ENCODE measurements around the gene RPL31.

RPL31 gene

GRCh38 chr2:100976061-100976460, 26.0 kb upstream of the RPL31 start:
- DNase-seq = no peak

- DNase-seq = no peak
Observed at GRCh38 chr2:100976645-100977391, 25.3 kb upstream of the RPL31 start.

GRCh38 chr2:100977511-100977910, 24.6 kb upstream of the RPL31 start:
- DNase-seq = no peak

DNA sequence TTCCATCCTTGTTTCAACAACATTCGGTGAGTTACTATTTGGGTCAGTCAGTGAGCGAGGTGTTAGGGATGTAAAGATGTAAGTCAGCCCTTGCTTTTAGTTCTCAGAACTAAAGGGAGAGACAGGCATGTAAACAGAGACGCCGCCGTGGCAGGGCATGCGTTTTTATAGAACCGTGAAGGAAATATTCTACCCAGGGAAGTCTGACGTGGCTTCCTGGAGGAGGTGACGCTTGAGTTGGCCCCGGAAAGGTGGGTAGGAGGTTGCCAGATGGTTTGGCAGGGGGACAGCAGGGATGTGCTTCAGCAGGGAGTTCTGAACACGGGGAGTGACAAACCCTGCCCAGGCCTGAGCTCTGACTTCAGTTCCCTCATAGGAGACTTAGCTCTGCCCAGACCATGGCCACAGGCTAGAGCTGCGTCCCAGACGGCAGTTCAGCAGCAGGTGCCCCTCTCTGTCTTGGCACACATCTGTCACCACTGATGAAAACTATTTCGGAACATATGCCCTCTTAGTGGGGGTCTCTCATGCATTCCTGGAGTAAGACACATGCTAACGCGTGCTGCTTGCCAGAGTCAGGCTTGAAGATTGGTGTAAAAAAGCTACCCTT, 23.4 kb upstream of the RPL31 start:
- no peak for DNase-seq

- no peak for DNase-seq
Observed at GRCh38 chr2:100980046-100980445, 22.0 kb upstream of the RPL31 start.

DNA sequence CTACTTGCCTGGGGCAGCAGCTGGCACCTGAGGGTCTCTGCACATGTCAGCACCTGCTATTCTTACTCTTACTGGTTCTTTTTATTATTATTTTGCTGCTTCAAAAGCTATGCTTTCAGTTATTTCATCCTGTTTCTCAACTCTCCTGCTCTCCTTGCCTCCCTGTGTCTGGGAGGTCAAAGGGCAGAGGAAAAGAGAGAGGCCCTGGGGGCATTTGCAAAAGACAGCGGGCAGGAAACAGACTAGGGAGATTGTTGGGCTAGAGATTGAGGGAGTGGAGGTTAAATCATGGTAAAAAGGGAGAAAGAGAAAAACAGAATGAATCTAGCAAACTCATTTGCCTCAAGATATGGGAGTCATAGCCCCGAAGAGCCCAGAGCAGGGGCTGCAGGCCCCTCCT, 21.1 kb upstream of the RPL31 start:
- DNase-seq = no peak

DNA sequence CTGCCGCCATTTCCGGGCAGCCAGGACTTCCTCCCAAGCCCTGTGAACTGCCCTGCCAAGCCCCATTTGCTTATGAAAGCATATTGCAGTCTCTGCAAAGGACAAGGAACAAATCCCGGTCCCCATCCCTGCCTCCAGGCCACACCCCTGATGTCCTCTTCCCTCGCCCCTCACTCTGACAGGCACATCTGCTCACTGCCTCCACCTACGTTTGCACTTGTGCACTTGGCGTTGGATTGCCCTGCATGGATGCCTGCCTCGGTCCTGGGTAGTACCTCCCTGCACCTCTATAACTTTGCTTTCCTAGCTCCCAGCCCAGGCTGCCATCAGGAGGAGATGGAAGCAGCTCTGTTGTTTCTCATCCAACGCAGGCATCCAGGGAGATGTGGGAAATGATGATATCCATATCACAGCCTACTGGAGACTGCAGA, 19.6 kb upstream of the RPL31 start:
- DNase-seq = no peak

DNA sequence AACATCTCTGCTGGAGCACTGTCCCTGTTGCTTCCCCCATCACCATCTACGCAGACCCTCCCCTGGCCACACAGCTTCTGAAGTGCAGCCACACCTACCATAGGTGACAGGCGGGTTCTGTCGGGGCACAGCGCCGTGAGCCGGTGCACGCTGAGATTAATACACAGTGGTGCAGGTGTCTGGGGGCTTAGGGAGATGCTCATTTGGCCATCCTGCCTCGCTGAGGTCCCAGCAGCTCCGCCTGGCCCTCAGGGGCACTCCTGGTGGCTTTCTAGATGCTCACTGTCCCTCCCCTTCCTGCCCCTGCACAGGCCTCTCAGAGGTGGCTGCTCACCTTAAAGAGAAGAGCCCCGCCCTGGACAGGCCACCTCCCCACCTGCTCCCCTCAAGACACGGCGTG, 18.9 kb upstream of the RPL31 start:
- DNase-seq = no peak

DNA sequence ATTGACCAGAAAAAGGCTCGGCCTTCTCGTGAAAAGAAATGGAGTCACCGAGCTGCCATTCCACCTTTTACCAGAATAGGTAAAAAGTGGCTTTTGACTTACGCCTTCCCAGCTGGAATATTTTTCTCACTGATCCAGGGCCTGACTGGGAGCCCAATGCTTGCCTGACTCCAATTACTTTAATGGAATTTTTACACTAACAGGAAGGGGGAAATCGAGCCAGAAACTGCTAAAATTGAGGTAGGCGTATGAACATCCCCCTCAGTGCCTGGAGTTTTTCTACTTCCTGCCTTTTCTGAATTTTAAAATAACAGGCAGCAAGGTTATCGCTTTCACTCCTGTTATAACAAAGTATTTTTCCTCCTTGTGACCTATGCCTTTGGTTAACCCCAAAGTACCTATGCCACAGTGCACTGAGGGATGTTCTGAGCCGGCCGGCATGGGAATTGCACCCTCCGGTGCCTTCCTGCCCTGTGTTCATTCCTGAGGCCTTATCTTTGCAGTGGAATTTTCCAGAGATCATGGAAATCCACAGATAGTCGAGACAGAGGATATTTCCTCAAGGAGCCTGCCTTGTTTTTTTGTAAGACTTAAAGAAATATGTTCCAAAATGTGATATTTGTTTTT, 18.3 kb upstream of the RPL31 start:
- no peak for DNase-seq

DNA sequence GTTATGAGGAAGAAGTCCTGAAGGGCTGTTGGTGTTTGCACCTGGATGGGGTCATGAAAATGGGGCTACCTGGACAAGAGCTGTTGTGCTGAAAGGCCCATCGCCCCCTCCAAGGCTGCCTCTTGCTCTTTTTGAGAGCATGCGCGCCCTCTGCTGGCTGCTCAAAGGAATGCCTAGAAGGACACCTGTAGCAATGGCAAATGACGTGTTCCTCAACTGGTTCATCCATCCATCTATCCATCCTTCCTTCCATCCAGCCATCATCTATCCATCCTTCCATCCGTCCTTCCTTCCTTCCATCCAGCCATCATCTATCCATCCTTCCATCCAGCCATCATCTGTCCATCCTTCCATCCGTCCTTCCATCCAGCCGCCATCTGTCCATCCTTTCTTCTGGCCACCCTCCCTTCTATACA, 17.2 kb upstream of the RPL31 start:
- DNase-seq = peak; percentile 56

GRCh38 chr2:100986157-100986556, 15.9 kb upstream of the RPL31 start:
- no peak for DNase-seq

- no peak for DNase-seq
Observed at GRCh38 chr2:100987536-100987935, 14.6 kb upstream of the RPL31 start.

GRCh38 chr2:100987974-100988373, 14.1 kb upstream of the RPL31 start:
- no peak for DNase-seq

DNA sequence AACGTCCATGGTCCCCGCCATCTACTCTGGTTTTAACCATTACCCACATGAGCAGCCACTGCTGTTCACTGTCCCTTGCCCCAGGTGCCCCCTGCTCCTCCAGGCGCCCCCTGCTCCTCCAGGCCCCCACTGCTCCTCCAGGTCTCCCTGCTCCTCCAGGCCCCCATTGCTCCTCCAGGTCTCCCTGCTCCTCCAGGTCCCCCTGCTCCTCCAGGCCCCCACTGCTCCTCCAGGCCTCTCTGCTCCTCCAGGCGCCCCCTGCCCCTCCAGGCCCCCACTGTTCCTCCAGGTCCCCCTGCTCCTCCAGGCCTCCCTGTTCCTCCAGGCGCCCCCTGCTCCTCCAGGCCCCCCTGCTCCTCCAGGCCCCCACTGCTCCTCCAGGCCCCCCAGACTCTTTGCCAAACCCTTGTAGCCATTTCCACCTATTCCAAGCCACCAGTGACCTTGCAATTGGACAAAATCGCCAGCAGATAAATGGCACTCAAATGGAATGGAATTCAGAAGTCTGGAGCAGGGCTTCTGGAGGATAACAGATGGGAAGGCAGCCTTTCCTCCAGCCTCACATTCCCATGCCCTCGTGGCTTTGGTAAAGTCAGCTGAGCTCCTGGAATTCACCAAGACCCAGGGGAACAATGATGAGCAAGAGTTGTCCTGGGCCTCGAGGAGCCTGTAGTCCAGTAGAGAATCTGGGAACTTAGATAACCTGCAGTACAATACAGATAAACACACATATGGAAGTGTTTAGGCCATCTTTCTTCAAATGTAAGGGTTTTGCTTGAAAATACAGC, 13.3 kb upstream of the RPL31 start:
- DNase-seq = no peak

DNA sequence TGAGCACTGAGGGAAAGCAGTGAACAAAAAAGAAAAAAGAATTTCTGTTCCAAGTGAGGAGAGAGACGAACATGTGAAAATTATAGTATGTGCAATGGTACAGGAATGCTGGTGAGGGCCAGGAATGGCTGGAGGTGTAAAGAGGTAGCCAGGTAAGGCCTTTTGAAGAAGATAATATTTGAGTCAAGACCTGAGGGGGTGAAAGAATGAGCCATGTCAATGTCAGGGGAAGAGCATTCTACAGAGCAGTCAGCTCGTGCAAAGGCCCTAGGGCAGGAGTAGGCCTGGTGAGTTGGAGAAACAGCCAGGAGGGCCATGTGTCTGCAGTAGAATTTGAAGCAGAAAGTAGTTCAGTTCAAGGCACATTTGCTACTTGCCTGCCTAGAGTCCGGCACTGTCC, 12.4 kb upstream of the RPL31 start:
- DNase-seq = no peak

- DNase-seq = no peak
Observed at GRCh38 chr2:100990166-100990565, 11.9 kb upstream of the RPL31 start.

- no peak for DNase-seq
Observed at GRCh38 chr2:100990650-100991403, 11.3 kb upstream of the RPL31 start.

GRCh38 chr2:100991404-100991773, 10.7 kb upstream of the RPL31 start:
- DNase-seq = no peak

DNA sequence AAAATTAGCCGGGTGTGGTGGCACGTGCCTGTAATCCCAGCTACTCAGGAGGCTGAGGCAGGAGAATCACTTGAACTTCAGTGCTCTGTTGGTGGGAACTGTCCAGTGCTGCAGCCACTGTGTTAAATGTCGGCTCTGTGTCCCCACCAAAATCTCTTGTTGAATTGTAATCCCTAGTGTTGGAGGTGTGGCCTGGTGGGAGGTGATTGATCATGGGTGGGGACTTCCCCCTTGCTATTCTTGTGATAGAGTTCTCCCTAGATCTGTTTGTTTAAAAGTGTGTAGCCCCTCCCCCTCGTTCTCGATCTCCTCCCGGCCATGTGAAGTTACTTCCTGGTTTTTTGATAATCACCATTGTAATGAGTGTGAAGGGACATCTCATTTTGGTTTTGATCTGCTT, 9.8 kb upstream of the RPL31 start:
- no peak for DNase-seq

DNA sequence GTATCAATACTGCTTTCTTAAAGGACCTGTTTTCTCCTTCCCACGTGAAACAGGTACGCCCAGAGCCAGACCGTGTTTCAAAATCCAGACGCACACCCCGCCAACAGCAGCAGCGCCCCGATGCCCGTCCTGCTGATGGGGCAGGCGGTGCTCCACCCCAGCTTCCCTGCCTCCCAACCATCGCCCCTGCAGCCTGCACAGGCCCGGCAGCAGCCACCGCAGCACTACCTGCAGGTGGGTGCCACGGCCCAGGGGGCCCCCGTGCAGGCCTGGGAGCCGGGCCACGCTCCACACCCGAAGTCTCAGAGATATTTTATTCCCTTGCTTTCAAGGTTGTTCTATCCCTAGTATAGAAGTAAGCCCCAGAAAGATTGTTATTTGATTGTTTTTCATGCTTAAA, 8.8 kb upstream of the RPL31 start:
- DNase-seq = no peak

GRCh38 chr2:100995309-100996075, 6.6 kb upstream of the RPL31 start:
- no peak for DNase-seq
